Loucy (cell line): ENCODE data around the gene CEPT1.

Source experiments
- H2AFZ ChIP-seq: fragments of 200-600 bp; sonication (generic); 2 replicates; pipeline ENCODE4 v1.6.0; 2016; ENCODE audit warnings: antibody characterized with exemption, mild to moderate bottlenecking, low read length, moderate library complexity
- H3F3A ChIP-seq: fragments of 200-600 bp; 2 replicates; pipeline ENCODE4 v1.6.0; 2016; ENCODE audit warnings: antibody characterized with exemption, low read depth, mild to moderate bottlenecking
- H3K27me3 ChIP-seq: fragments of 200-600 bp; sonication (generic); 2 replicates; pipeline ENCODE4 v1.6.1; 2014; ENCODE audit warnings: low read length, mild to moderate bottlenecking; ENCODE audit not compliant: insufficient read depth, poor library complexity, severe bottlenecking
- H3K36me3 ChIP-seq: fragments of 200-600 bp; sonication (generic); 2 replicates; pipeline ENCODE4 v1.6.1; 2016; ENCODE audit warnings: low read length; ENCODE audit not compliant: insufficient read depth
- H3K4me1 ChIP-seq: fragments of 200-600 bp; sonication (generic); 2 replicates; pipeline ENCODE4 v1.5.1; 2014; ENCODE audit warnings: low read length, mild to moderate bottlenecking; ENCODE audit not compliant: insufficient read depth, poor library complexity, severe bottlenecking
- H3K4me2 ChIP-seq: fragments of 200-600 bp; sonication (generic); 2 replicates; pipeline ENCODE4 v1.6.0; 2014; ENCODE audit warnings: antibody characterized with exemption, low read length, low read depth, mild to moderate bottlenecking; ENCODE audit not compliant: poor library complexity, severe bottlenecking
- H3K4me3 ChIP-seq: fragments of 200-600 bp; sonication (generic); 2 replicates; pipeline ENCODE4 v1.5.1; 2014; ENCODE audit warnings: low read length, mild to moderate bottlenecking, mixed read lengths; ENCODE audit not compliant: poor library complexity, severe bottlenecking
- H3K79me2 ChIP-seq: fragments of 200-600 bp; sonication (generic); 2 replicates; pipeline ENCODE4 v1.6.1; 2014; ENCODE audit warnings: low read length; ENCODE audit not compliant: insufficient read depth
- H3K9ac ChIP-seq: fragments of 200-600 bp; sonication (generic); 2 replicates; pipeline ENCODE4 v1.6.0; 2014; ENCODE audit warnings: mild to moderate bottlenecking, low read depth, low read length, moderate library complexity; ENCODE audit not compliant: poor library complexity, severe bottlenecking
- H3K9me2 ChIP-seq: fragments of 200-600 bp; sonication (generic); replicated peaks from 2 replicates; pipeline ENCODE4 v1.6.1; 2016; ENCODE audit warnings: low read depth, low read length, mixed read lengths
- H3K9me3 ChIP-seq: fragments of 200-600 bp; sonication (generic); 2 replicates; pipeline ENCODE4 v1.6.1; 2014; ENCODE audit warnings: mild to moderate bottlenecking, antibody characterized with exemption, low read length, low read depth; ENCODE audit not compliant: insufficient read depth
- H4K20me1 ChIP-seq: fragments of 200-600 bp; sonication (generic); 2 replicates; pipeline ENCODE4 v1.6.0; 2014; ENCODE audit warnings: antibody characterized with exemption, low read length, mild to moderate bottlenecking; ENCODE audit not compliant: insufficient read depth, poor library complexity, severe bottlenecking
- CTCF ChIP-seq: fragments of 200-600 bp; sonication (generic); conservative IDR thresholded peaks from 2 replicates; pipeline ENCODE4 v1.5.1; 2014; ENCODE audit warnings: mild to moderate bottlenecking, antibody characterized with exemption, low read length
- EZH2phosphoT487 ChIP-seq: fragments of 200-600 bp; IDR thresholded peaks from 2 replicates; pipeline ENCODE4 v1.6.1; 2018; ENCODE audit warnings: antibody characterized with exemption, mild to moderate bottlenecking, moderate library complexity, borderline replicate concordance

Gene CEPT1

GRCh38 chr1:111133866-111134265 is 6.2 kb upstream of the CEPT1 start:
- peaks cover 17% of the 10 kb centered on the region for H3K79me2 ChIP-seq
- peaks cover 2% of the 10 kb centered on the region for H4K20me1 ChIP-seq
- H3K4me2 ChIP-seq: no peak overlapping the region

DNA sequence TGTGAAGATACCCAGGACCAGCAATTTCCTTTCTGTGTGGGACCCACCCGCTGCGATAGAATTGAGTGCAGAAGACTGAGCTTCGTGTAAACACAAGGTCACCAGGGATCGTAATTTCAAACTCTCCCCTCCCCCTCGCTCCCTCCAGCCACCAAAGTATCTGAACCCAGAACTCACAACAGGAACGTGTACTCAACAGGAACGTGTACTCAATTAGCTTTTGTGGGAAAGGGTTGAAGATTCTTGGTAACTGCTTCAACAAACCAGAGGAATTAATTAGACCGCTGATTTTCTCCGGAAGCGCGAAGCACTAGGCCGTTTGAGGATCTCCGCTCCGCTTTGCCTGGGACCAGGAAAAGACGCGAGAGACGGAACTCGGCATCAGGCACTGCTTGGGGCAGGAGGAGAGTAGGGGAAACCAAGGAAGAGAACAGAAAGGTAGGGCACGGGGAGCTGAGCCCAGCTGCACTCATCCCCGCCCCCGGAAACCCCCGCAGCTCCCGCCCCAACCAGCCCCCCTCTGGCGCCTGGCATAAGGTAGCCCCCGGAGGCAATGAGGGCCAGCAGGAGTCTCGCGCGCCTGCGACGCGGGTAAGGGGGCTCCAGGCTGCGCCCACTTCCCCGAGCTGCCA is 583 bp upstream of the CEPT1 start:
- Histone ChIP-seq H3K9me2 (no peaks in the 10 kb centered on the region), H3K9me3 (no peaks in the 10 kb centered on the region), H3K4me2 (peak overlapping the region; percentile 99), H3F3A (no peaks in the 10 kb centered on the region), H3K79me2 (peaks cover 66% of the 10 kb centered on the region), H3K4me1 (peaks cover 55% of the 10 kb centered on the region), H3K9ac (peak overlapping the region; percentile 87), H3K36me3 (no peaks in the 10 kb centered on the region), H2AFZ (peak overlapping the region; percentile 92), H4K20me1 (peaks cover 35% of the 10 kb centered on the region), H3K4me3 (peak overlapping the region; percentile 98), H3K27me3 (no peaks in the 10 kb centered on the region)
- no peak for TF ChIP-seq EZH2phosphoT487
- no peak for TF ChIP-seq CTCF

More at GRCh38 chr1:111133866-111134265, 6.2 kb upstream of the CEPT1 start:
- Histone ChIP-seq H3K9me3 (no peaks in the 10 kb centered on the region), H3K27me3 (no peaks in the 10 kb centered on the region), H2AFZ (no peak overlapping the region), H3K4me3 (no peak overlapping the region), H3K9me2 (no peaks in the 10 kb centered on the region), H3F3A (no peaks in the 10 kb centered on the region), H3K9ac (no peak overlapping the region), H3K4me1 (peaks cover 14% of the 10 kb centered on the region), H3K36me3 (no peaks in the 10 kb centered on the region)
- no peak for TF ChIP-seq CTCF
- TF ChIP-seq EZH2phosphoT487: no peak

DNA sequence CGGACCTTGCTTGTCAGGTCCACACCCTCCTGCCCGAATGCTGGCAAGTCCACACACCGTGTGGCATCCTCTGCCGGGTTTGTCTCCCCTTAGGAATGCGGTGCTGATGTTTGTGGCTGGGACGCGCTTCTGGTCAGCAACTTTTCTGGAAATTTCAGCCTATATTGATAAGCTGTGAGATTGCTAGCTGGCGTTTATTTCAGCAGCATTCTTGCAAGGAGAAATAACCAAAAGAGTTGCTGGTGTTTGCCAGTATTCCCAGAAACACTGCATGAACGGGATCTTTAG is 601 bp downstream of the CEPT1 start:
- Histone ChIP-seq H2AFZ (peak overlapping the region; percentile 92), H4K20me1 (peaks cover 42% of the 10 kb centered on the region), H3K4me1 (peaks cover 56% of the 10 kb centered on the region), H3K4me3 (peak overlapping the region; percentile 98), H3F3A (no peaks in the 10 kb centered on the region), H3K4me2 (peak overlapping the region; percentile 99), H3K79me2 (peaks cover 78% of the 10 kb centered on the region), H3K9me2 (no peaks in the 10 kb centered on the region), H3K9ac (peak overlapping the region; percentile 87), H3K27me3 (no peaks in the 10 kb centered on the region), H3K9me3 (no peaks in the 10 kb centered on the region), H3K36me3 (no peaks in the 10 kb centered on the region)
- TF ChIP-seq EZH2phosphoT487: no peak
- no peak for TF ChIP-seq CTCF
